ENCODE measurements around the gene TNNT3.

Gene TNNT3

GRCh38 chr11:1916132-1916985 is 3.1 kb upstream of the TNNT3 start:
- no peak for TF ChIP-seq CTCF (IDR thresholded peaks at IDR 0.05; ENCODE audit: low read depth, low read length)
- in situ Hi-C loops (cut with HindIII; ENCODE audit: low sequenced_read_pairs), result no loop called here
- DNase-seq (ENCODE audit: low read depth, low spot score), result no peak
- no peak overlapping the region for H3K4me3 ChIP-seq (ENCODE audit: low read depth, low read length)

GRCh38 chr11:1916986-1917522 is 2.4 kb upstream of the TNNT3 start:
- no peak overlapping the region for H3K4me3 ChIP-seq (ENCODE audit: low read depth, low read length)

GRCh38 chr11:1917523-1918435 is 1.7 kb upstream of the TNNT3 start:
- in situ Hi-C loops (cut with HindIII; ENCODE audit: low sequenced_read_pairs), result no loop called here
- peak; percentile 43 for TF ChIP-seq CTCF (IDR thresholded peaks at IDR 0.05; ENCODE audit: low read depth, low read length)
- DNase-seq (ENCODE audit: low read depth, low spot score), result no peak
- H3K4me3 ChIP-seq (ENCODE audit: low read depth, low read length), result no peak overlapping the region

More at GRCh38 chr11:1916986-1917522, 2.4 kb upstream of the TNNT3 start:
- no peak for TF ChIP-seq CTCF (IDR thresholded peaks at IDR 0.05; ENCODE audit: low read depth, low read length)
- in situ Hi-C loops (cut with HindIII; ENCODE audit: low sequenced_read_pairs), result no loop called here
- DNase-seq (ENCODE audit: low read depth, low spot score), result no peak

GRCh38 chr11:1918436-1919315 is 827 bp upstream of the TNNT3 start:
- no peak for TF ChIP-seq CTCF (IDR thresholded peaks at IDR 0.05; ENCODE audit: low read depth, low read length)
- DNase-seq (ENCODE audit: low read depth, low spot score), result no peak
- in situ Hi-C loops (cut with HindIII; ENCODE audit: low sequenced_read_pairs), result no loop called here
- H3K4me3 ChIP-seq (ENCODE audit: low read depth, low read length), result no peak overlapping the region

- H3K4me3 ChIP-seq (ENCODE audit: low read depth, low read length), result no peak overlapping the region
- no peak for DNase-seq (ENCODE audit: low read depth, low spot score)
- in situ Hi-C loops (cut with HindIII; ENCODE audit: low sequenced_read_pairs), result no loop called here
- TF ChIP-seq CTCF (IDR thresholded peaks at IDR 0.05; ENCODE audit: low read depth, low read length), result no peak
These were observed 815 bp downstream of the TNNT3 start for GRCh38 chr11:1920128-1920908.
